ENCODE results near the gene BSN. TPM values are rescaled to one million over a fixed set of nuclear protein-coding genes. Genes with fewer than 3 reads are reported as not detected.

The BSN gene
- total RNA-seq, 1 experiment from 2014 or later, result 0.87 TPM

DNA sequence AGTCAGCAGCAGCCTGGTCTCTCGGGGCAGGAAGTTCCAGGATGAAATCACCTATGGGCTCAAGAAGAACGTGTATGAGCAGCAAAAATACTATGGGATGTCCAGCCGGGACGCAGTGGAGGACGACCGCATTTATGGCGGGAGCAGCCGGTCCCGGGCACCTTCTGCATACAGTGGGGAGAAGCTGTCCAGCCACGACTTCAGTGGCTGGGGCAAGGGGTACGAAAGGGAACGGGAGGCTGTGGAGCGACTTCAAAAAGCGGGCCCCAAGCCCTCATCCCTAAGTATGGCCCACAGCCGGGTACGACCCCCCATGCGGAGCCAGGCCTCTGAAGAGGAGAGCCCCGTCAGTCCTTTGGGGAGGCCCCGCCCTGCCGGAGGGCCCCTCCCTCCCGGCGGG lies 107.7 kb downstream of the BSN start:
- intact Hi-C loops (cut with micrococcal nuclease; ENCODE audit: unreplicated experiment) (no loop called here), in situ Hi-C loops (cut with HindIII; ENCODE audit: low pct_unique_long_range_greater_than_20kb, low sequenced_read_pairs) (no loop called here)
- BruUV-seq (replicated peaks), result no TSS peak
- no peaks in the 10 kb centered on the region for H3K36me3 ChIP-seq (ENCODE audit: control insufficient read depth, insufficient read depth, low read length)
- no peak for DNase-seq (ENCODE audit: low read depth, low spot score)
- TF ChIP-seq TCF7L2 (IDR thresholded peaks at IDR 0.05; ENCODE audit: low read depth, low read length), result no peak
- no peak for TF ChIP-seq POLR2AphosphoS5 (IDR thresholded peaks at IDR 0.05; ENCODE audit: low read depth, low read length)
- TF ChIP-seq, protein P1, sequence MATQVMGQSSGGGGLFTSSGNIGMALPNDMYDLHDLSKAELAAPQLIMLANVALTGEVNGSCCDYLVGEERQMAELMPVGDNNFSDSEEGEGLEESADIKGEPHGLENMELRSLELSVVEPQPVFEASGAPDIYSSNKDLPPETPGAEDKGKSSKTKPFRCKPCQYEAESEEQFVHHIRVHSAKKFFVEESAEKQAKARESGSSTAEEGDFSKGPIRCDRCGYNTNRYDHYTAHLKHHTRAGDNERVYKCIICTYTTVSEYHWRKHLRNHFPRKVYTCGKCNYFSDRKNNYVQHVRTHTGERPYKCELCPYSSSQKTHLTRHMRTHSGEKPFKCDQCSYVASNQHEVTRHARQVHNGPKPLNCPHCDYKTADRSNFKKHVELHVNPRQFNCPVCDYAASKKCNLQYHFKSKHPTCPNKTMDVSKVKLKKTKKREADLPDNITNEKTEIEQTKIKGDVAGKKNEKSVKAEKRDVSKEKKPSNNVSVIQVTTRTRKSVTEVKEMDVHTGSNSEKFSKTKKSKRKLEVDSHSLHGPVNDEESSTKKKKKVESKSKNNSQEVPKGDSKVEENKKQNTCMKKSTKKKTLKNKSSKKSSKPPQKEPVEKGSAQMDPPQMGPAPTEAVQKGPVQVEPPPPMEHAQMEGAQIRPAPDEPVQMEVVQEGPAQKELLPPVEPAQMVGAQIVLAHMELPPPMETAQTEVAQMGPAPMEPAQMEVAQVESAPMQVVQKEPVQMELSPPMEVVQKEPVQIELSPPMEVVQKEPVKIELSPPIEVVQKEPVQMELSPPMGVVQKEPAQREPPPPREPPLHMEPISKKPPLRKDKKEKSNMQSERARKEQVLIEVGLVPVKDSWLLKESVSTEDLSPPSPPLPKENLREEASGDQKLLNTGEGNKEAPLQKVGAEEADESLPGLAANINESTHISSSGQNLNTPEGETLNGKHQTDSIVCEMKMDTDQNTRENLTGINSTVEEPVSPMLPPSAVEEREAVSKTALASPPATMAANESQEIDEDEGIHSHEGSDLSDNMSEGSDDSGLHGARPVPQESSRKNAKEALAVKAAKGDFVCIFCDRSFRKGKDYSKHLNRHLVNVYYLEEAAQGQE (IDR thresholded peaks at IDR 0.05; ENCODE audit: insufficient read depth in 1 of 2, low read depth in 2 of 2, low read length in 1 of 2), result no peak
- TF ChIP-seq SIN3A (IDR thresholded peaks at IDR 0.05; ENCODE audit: borderline replicate concordance, insufficient read depth, low read depth, low read length), result no peak
- TF ChIP-seq, protein P2, sequence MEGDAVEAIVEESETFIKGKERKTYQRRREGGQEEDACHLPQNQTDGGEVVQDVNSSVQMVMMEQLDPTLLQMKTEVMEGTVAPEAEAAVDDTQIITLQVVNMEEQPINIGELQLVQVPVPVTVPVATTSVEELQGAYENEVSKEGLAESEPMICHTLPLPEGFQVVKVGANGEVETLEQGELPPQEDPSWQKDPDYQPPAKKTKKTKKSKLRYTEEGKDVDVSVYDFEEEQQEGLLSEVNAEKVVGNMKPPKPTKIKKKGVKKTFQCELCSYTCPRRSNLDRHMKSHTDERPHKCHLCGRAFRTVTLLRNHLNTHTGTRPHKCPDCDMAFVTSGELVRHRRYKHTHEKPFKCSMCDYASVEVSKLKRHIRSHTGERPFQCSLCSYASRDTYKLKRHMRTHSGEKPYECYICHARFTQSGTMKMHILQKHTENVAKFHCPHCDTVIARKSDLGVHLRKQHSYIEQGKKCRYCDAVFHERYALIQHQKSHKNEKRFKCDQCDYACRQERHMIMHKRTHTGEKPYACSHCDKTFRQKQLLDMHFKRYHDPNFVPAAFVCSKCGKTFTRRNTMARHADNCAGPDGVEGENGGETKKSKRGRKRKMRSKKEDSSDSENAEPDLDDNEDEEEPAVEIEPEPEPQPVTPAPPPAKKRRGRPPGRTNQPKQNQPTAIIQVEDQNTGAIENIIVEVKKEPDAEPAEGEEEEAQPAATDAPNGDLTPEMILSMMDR (IDR thresholded peaks at IDR 0.05), result no peak
- no peak overlapping the region for H3K4me3 ChIP-seq (ENCODE audit: low read depth in 2 of 2, low read length in 2 of 2)
- POLR2A ChIA-PET, result no interaction called here
- H3K27ac ChIP-seq (ENCODE audit: low read length), result no peak overlapping the region
- ATAC-seq, result no peak
- no peaks in the 10 kb centered on the region for H3K27me3 ChIP-seq (ENCODE audit: control insufficient read depth, insufficient read depth, low read length)
- no peaks in the 10 kb centered on the region for H3K4me1 ChIP-seq (ENCODE audit: control insufficient read depth, insufficient read depth, low read length)
- no peaks in the 10 kb centered on the region for H3K9me3 ChIP-seq (ENCODE audit: control insufficient read depth, insufficient read depth, low read depth, low read length)
- CTCF ChIA-PET, result no interaction called here

DNA sequence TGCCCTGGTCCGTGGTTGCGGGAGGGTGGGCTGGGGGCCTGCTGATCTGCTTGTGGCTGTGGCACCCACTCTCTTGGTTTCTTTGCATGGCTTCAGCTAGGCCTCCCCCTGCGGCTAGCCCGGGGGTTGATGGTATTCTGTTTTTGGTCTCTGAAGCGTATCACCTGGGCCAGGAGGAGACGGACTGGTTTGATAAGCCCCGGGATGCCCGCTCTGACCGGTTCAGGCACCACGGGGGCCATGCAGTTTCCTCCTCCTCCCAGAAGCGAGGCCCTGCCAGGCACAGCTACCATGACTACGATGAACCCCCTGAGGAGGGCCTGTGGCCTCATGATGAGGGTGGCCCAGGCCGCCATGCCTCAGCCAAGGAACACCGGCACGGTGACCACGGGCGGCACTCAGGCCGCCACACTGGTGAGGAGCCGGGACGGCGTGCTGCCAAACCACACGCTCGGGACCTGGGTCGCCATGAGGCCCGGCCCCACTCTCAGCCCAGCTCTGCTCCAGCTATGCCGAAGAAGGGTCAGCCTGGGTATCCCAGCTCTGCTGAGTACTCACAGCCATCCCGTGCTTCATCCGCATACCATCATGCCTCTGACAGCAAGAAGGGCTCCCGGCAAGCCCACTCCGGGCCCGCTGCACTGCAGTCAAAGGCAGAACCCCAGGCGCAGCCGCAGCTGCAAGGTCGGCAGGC lies 108.6 kb downstream of the BSN start:
- ATAC-seq (no peak), DNase-seq (ENCODE audit: low read depth, low spot score) (no peak)
- H3K4me1 ChIP-seq (ENCODE audit: control insufficient read depth, insufficient read depth, low read length), result no peaks in the 10 kb centered on the region
- H3K27ac ChIP-seq (ENCODE audit: low read length), result no peak overlapping the region
- no peaks in the 10 kb centered on the region for H3K36me3 ChIP-seq (ENCODE audit: control insufficient read depth, insufficient read depth, low read length)
- TF ChIP-seq POLR2AphosphoS5 (IDR thresholded peaks at IDR 0.05; ENCODE audit: low read depth, low read length) (no peak), SIN3A (IDR thresholded peaks at IDR 0.05; ENCODE audit: borderline replicate concordance, insufficient read depth, low read depth, low read length) (no peak), TCF7L2 (IDR thresholded peaks at IDR 0.05; ENCODE audit: low read depth, low read length) (no peak)
- TF ChIP-seq, protein P1 (IDR thresholded peaks at IDR 0.05; ENCODE audit: insufficient read depth in 1 of 2, low read depth in 2 of 2, low read length in 1 of 2), result no peak
- TF ChIP-seq, protein P2 (IDR thresholded peaks at IDR 0.05), result no peak
- ChIA-PET CTCF (no interaction called here), POLR2A (interaction anchor here (0.6 kb wide), 1 partner anchor 194 kb away, joined by 4 read pairs; no protein-coding TSS in a partner anchor)
- no peaks in the 10 kb centered on the region for H3K9me3 ChIP-seq (ENCODE audit: control insufficient read depth, insufficient read depth, low read depth, low read length)
- no TSS peak for BruUV-seq (replicated peaks)
- no peaks in the 10 kb centered on the region for H3K27me3 ChIP-seq (ENCODE audit: control insufficient read depth, insufficient read depth, low read length)
- in situ Hi-C loops (cut with HindIII; ENCODE audit: low pct_unique_long_range_greater_than_20kb, low sequenced_read_pairs), result no loop called here
- intact Hi-C loops (cut with micrococcal nuclease; ENCODE audit: unreplicated experiment), result no loop called here
- H3K4me3 ChIP-seq (ENCODE audit: low read depth in 2 of 2, low read length in 2 of 2), result no peak overlapping the region
